Measurements from ENCODE around the gene ALG9.

GRCh38 chr11:111736621-111737443, 134.5 kb downstream of the ALG9 start:
- TF ChIP-seq CTCF (IDR thresholded peaks at IDR 0.05) (no peak), EZH2 (IDR thresholded peaks at IDR 0.05) (no peak), EZH2phosphoT487 (IDR thresholded peaks at IDR 0.05) (no peak)

All from neural progenitor cell (in vitro differentiated cells).